DMS114 treated with DMSO at 0.1 percent for 48 hours (cell line): ENCODE results near the gene DCP1A.
"Not testable (repeated sequence)": the region's sequence is repeated elsewhere in the genome, so short reads cannot be mapped to it uniquely, and the experiment has no call there.

Source experiments
- DNase-seq: peaks from one replicate; lab custom pipeline; 2025; ENCODE audit not compliant: unreplicated experiment; lab: John Stamatoyannopoulos, UW

DCP1A gene

GRCh38 chr3:53329897-53330296, 17.4 kb downstream of the DCP1A start:
- no peak for DNase-seq

GRCh38 chr3:53328746-53329145, 18.6 kb downstream of the DCP1A start:
- DNase-seq, result no peak

- not testable (repeated sequence) for DNase-seq
Measured at GRCh38 chr3:53327986-53328385, 19.4 kb downstream of the DCP1A start.

- DNase-seq, result no peak
Measured at GRCh38 chr3:53324105-53324504, 23.2 kb downstream of the DCP1A start.

- DNase-seq, result no peak
Measured at GRCh38 chr3:53320697-53321096, 26.6 kb downstream of the DCP1A start.

GRCh38 chr3:53318522-53318921, 28.8 kb downstream of the DCP1A start:
- no peak for DNase-seq

- DNase-seq, result no peak
Measured at GRCh38 chr3:53312832-53313231, 34.5 kb downstream of the DCP1A start.

GRCh38 chr3:53311882-53312281, 35.5 kb downstream of the DCP1A start:
- DNase-seq, result no peak

GRCh38 chr3:53303957-53304356, 43.4 kb downstream of the DCP1A start:
- DNase-seq, result no peak

GRCh38 chr3:53303549-53303948, 43.8 kb downstream of the DCP1A start:
- no peak for DNase-seq

GRCh38 chr3:53300826-53301225, 46.5 kb downstream of the DCP1A start:
- DNase-seq, result no peak

- DNase-seq, result peak; percentile 56
Measured at GRCh38 chr3:53299611-53300023, 47.7 kb downstream of the DCP1A start.

GRCh38 chr3:53295410-53295809, 51.9 kb downstream of the DCP1A start:
- DNase-seq, result no peak

GRCh38 chr3:53293867-53294266, 53.5 kb downstream of the DCP1A start:
- no peak for DNase-seq

- DNase-seq, result no peak
Measured at GRCh38 chr3:53288214-53288613, 59.1 kb downstream of the DCP1A start.

GRCh38 chr3:53287131-53287629, 60.2 kb downstream of the DCP1A start:
- no peak for DNase-seq

- no peak for DNase-seq
Measured at GRCh38 chr3:53286727-53287126, 60.6 kb downstream of the DCP1A start.

GRCh38 chr3:53282581-53282980, 64.8 kb downstream of the DCP1A start:
- no peak for DNase-seq

- DNase-seq, result no peak
Measured at GRCh38 chr3:53278667-53279066, 68.7 kb downstream of the DCP1A start.

- no peak for DNase-seq
Measured at GRCh38 chr3:53274938-53275605, 72.3 kb downstream of the DCP1A start.

GRCh38 chr3:53273146-53273670, 74.1 kb downstream of the DCP1A start:
- no peak for DNase-seq

GRCh38 chr3:53269888-53270880, 77.2 kb downstream of the DCP1A start:
- no peak for DNase-seq
